Anterior cingulate cortex (tissue), 58 donors: Measurements from ENCODE around the gene FMO2.

ENCODE experiments used
- DNase-seq, 58 donors: peaks; one replicate each; lab custom pipeline; 2025; lab: John Stamatoyannopoulos, UW

FMO2 gene

DNA sequence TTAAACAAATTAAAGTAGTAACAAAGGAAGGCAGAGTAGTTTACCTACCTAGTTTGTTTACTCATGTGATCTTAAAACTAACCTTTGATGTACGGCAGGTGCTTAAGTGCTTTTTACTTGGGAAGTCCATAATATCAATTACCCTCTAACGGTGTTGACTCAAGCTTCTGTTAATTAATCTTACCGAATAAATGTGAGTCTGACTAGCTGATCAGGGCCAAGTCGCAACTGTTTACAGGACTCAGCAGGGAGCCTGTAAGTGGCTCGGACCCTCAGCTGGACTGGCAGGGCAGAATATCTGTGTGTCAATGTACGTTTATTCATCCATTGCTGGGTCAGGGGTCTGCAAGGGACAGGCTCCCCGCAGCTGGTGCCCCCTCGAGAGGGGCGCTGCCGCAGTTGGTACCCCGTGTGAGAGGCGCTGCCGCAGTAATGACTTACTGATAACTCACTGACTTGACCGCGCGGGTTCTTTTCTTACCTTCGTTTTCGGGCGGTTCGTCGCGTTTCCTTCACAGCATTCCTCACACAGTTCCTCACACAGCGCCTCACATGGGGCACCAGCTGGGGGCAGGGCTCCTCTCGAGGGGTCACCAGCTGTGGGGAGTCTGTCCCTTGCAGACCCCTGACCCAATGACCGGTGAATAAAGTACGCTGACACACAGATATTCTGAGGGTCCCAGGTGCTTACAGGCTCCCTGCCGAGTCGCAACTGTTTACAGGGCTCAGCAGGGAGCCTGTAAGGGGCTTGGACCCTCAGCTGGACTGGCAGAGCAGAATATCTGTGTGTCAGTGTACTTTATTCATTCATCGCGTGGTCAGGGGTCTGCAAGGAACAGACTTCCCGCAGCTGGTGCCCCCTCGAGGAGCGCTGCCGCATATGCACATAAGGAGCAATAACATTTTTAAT is 66.2 kb downstream of the FMO2 start:
- no peak for DNase-seq

DNA sequence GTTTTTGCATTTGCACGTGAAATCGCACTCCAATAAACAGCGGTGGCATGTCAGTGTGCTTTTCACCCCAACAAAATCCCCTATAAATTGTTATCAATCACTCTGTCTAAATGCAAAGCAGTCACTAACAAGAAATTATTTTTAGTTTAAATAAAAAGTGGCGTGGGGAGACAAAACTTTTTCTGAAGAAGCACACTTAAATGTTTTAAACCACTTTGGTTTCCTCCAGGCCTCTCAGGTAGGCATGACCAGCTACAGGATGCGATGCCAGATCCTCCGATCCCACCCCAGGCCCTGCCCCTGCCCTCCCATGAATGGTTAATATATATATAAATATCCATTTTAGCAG is 66.8 kb downstream of the FMO2 start:
- DNase-seq, result no peak

GRCh38 chr1:171252482-171252881 is 67.4 kb downstream of the FMO2 start:
- DNase-seq, result no peak

DNA sequence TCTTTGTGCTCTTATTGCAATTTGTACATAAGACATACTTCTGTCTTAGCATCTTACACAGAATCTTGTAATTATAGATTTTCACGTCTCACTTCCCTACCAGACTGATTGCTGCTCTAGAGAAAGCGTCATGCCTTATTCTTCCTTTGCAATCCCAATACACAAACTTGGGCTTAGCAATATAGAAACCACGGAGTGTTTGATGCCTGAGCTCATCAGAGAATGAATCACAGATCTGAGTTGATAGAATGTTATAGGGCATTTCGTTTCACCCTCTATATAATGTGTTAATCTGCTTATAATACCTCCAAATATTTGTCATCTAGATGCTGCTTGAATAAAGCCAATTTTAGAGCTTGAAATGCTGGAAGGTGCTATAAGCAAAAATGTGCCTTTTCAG is 69.8 kb downstream of the FMO2 start:
- no peak for DNase-seq

GRCh38 chr1:171256940-171257606 is 72.0 kb downstream of the FMO2 start:
- DNase-seq, result no peak

DNA sequence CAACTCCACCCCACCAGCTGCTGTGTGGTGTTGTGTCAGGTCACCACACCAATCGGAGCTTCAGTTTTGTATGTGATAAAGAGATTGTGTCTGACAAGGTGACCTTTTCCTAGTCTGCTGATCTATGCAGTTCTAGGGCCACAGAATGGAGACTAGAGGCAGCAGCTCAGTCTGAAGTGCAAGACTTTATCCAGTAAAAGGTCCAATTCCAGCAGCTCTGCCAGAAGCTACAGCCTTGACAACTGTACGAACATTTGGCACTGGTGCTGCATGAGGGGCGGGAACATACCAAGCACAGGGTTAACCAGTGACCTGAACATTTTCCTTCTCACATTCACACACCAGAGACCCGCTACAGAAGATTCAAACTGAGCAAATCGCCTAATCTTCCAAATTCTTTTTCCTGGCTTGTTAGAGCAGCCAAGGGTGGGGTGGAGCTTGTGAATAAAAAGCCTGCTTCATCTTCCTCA is 72.5 kb downstream of the FMO2 start:
- no peak for DNase-seq

DNA sequence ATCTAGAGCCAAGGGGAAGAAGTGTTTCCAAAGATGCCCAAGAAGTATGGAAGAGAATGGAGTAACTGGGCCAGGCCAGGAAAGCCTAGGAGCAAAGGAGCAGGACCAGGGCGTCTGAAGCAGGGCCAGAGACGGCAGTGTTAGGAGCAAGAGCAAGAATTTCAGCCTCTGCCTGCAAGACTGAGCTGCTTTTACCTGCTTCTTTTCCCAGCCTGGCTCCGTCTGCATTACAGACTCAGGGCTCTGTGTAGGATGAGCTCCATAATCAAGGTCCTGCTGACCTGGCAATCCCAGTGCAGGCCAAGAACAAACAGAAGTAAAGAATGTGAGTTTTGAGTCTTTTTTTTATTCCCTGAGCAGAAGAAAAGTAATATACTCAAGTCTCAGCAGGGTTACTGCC is 73.3 kb downstream of the FMO2 start:
- no peak for DNase-seq

DNA sequence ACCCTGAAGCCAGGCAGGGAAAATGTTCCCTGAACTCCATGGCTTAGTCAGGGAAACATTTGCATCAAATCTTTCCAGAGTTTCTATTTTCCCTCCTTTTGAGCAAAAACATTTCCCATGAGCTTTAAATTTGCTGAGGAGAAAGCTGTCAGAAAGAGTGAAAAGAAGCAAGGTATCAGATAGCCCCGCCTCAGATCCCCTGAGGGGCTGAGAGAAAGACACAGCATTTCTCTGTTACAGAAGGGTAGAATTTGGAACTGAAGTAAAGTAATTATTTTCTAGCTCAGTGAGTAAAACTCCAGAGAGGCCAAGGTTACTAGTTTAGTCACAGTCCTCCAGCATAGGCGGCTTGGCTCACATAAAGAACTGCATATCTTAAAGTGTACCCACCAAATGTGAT is 73.8 kb downstream of the FMO2 start:
- no peak for DNase-seq
